VCaP (cell line): Measurements from ENCODE around the gene BCL11B.

Source experiments
- H3K27ac ChIP-seq: fragments of 450-650 bp; 2 replicates; pipeline ENCODE4 v1.5.1; 2017
- TF ChIP-seq, protein P1 (sequence below): fragments of 450-650 bp; conservative IDR thresholded peaks from 2 replicates; pipeline ENCODE4 v1.5.1; 2017; ENCODE audit warnings: mild to moderate bottlenecking, moderate library complexity

Gene BCL11B

DNA sequence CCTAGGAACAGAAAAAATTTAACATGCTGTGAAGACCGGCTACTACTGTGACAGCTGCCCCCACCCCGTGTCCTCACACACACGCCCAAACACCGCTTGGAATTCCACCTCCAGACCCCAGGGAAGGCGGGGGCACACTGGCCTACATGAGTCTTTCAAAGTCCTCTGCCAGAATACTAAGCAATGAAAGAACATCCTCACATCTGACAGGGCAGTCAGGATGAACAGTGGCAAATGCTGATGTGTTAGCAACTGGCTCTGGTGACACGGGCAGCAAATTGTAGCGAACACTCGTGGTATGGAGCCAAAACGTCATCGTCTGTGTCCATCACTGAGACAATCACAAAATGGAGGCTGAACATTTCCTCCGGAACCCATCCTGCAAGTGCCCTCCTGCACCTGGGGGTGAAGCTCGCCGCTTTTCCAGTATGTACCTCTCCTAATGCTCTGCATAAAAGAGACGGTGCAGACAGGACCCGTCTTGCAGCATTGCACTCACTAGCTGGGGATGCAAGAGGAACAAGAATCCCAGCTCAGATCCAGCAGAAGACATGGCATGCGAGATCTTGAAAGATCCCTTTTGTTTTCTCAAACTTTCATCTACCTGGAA, 94.8 kb downstream of the BCL11B start:
- no peak overlapping the region for H3K27ac ChIP-seq
- TF ChIP-seq, protein P1, sequence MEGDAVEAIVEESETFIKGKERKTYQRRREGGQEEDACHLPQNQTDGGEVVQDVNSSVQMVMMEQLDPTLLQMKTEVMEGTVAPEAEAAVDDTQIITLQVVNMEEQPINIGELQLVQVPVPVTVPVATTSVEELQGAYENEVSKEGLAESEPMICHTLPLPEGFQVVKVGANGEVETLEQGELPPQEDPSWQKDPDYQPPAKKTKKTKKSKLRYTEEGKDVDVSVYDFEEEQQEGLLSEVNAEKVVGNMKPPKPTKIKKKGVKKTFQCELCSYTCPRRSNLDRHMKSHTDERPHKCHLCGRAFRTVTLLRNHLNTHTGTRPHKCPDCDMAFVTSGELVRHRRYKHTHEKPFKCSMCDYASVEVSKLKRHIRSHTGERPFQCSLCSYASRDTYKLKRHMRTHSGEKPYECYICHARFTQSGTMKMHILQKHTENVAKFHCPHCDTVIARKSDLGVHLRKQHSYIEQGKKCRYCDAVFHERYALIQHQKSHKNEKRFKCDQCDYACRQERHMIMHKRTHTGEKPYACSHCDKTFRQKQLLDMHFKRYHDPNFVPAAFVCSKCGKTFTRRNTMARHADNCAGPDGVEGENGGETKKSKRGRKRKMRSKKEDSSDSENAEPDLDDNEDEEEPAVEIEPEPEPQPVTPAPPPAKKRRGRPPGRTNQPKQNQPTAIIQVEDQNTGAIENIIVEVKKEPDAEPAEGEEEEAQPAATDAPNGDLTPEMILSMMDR = no peak

DNA sequence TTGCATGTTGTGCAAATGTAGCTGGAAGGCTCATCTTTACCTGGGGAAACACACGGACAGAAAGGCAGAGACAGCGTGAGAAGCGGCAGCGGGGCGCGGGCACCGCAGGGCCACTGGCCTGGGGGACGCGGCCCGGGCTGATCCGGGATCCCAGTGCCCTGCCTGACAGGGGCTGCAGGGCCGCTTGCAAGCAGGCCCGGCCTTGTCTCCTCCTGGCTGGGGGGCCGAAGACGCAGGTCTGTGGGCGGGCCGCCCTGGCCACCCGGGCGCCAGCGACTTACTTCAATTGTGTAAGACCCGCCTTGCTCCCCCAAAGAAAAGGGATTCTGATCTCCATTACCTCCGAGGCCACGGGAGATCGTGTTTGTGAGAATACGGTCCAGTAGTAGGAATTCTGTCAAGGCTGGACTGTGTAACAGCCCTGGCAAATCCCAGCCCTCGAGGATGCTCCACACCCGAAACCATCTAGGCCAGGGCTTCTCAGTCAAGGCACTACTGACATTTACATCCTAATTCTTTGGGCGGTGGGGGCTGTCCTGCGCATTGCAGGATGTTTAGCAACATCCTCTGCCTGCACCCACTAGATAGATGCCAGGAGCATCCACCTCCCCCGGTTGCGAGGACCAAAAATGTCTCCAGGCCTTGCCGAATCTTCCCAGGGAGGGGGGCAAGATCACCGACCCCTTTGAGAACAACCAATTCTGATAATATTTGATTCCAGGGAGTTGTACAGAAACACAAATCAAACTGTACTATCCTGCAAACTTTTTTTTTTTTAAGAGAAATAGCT, 95.6 kb downstream of the BCL11B start:
- no peak overlapping the region for H3K27ac ChIP-seq
- TF ChIP-seq, protein P1 = no peak

DNA sequence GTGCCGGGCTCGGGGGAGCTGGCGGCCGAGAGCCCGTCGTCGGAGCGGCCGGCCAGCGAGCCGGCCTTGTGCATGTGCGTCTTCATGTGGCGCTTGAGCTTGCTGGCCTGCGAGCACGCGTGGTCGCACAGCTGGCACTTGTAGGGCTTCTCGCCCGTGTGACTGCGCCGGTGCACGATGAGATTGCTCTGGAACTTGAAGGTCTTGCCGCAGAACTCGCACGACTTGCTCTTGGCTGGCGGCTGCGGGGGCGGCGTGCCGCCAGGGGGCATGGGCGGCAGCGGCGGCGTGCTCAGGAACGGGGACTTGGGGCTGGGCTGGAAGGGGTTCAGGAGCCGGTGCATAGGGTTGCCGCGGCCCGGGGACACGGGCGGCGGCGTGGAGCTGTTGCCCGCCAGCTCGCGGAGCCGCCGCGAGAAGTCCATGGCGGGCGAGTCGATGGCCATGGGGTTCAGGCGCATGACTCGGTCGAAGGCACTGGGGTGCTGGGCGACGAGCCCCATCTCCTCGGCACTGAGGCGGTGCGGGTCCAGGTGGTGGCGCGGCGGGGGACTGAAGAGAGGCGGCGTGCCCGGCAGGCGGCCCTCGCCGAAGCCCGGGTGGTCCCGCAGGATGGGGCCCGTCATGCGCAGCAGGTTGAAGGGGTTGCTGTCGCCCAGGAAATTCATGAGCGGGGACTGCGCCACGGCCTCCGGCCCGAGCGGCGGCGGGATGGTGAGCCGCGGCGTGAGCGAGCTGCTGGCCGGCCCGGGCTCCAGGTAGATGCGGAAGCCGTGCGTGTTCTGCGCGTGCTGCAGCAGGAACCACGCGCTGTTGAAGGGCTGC, 96.5 kb downstream of the BCL11B start:
- TF ChIP-seq, protein P1 = no peak
- H3K27ac ChIP-seq = no peak overlapping the region

DNA sequence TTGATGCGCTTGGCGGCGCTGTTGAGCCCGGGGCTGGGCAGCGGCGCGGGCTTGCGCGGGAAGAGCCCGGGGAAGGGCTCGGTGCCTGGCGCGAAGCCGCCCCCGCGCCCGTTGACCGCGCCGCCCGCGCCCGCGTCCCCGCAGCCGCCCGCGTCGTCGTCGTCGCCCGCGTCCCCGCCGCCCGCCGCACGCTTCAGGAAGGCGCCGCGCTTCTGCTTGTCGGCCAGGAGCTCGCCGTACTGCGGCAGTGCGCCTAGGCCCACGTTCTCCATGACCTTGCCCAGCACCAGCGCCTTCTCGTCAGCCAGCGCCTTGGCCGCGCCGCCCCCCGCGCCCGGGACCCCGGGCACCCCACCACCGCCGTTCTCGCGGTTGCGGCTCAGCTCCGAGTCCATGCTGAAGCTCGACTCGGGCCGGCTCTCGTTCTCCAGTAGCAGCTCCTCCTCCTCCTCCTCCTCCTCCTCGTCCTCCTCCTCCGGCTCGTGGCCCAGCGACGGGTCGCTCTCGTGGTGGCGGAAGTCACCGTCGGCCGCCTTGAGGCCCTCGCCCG, 97.2 kb downstream of the BCL11B start:
- TF ChIP-seq, protein P1 = no peak
- no peak overlapping the region for H3K27ac ChIP-seq

DNA sequence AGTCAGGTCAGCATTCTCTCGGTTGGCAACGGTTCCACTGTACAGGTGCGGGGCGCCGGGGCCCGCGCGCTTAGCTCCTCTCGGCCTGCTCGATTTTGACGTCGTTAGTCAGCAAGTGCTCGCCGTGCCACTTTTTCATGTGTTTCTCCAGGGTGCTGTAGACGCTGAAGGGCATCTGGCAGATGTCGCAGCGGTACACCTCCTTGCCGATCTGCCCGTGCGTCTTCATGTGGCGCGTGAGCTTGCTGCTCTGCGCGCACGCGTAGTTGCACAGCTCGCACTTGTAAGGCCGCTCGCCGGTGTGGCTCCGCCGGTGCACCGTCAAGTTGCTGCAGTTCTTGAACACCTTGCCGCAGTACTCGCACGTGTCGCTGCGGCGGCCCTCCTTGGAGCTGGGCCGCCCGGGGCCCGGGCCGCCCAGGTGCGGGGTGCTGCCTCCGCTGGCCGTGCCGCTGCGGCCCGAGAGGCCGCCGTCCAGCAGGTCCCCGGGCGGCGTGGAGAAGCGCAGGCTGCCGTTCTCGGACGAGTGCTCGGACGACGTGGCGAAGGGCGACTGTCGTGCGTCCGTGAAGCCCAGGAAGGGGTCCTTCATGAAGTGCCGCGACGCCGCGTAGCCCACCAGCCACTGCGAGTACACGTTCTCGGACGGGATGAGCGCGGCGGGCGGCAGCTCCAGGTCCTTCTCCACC, 97.8 kb downstream of the BCL11B start:
- H3K27ac ChIP-seq = no peak overlapping the region
- TF ChIP-seq, protein P1 = no peak

DNA sequence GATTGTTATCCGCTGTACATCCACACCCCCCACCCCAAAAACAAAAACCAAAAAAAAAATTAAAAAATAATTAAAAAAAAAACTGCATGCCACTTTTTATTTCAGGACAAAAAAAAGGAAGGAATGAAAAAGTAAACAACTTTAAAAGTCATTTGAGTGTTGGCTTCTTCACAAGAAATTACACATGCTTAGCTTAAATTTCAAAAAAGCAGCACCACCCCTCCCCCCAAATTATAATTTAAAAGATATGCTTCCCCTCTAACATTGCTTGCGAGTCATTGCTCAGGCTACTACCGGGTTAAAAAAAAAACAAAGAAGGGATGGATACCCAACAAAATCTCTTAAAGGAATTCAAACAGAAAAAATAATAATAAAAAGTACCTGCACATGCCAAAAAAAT, 98.5 kb downstream of the BCL11B start:
- no peak overlapping the region for H3K27ac ChIP-seq
- TF ChIP-seq, protein P1 = no peak
